A673 (cell line): Measurements from ENCODE around the gene SCG5. TPM values are rescaled to one million over a fixed set of nuclear protein-coding genes. Genes with fewer than 3 reads are reported as not detected.

Experiments
- BruUV-seq: library from RNA; stranded (reverse); fragments of 400-500 nt; replicated peaks from 2 replicates; lab custom pipeline; 2021; lab: Mats Ljungman, UMichigan
- CTCF ChIA-PET: fragments of 300-600 bp; sonication (Branson Sonifier 250); formaldehyde crosslinking; loops from one replicate; lab custom pipeline; 2022; ENCODE audit warnings: antibody characterized with exemption; lab: Charles Lee
- POLR2A ChIA-PET: fragments of 300-600 bp; sonication (Branson Sonifier 250); formaldehyde crosslinking; loops from one replicate; lab custom pipeline; 2022; ENCODE audit warnings: antibody characterized with exemption; ENCODE audit not compliant: low non-redundant PET; lab: Charles Lee
- DNase-seq: peaks from one replicate; pipeline ENCODE4 v3.0.0-alpha.2; 2015; ENCODE audit warnings: low spot score
- H3K27ac ChIP-seq: fragments of 200-600 bp; sonication (generic); 2 replicates; pipeline ENCODE4 v1.5.1; 2016; ENCODE audit warnings: mixed run types, low read depth, mild to moderate bottlenecking, mixed read lengths, antibody characterized with exemption, low read length; ENCODE audit not compliant: poor library complexity, severe bottlenecking
- H3K27me3 ChIP-seq: fragments of 200-600 bp; sonication (generic); replicated peaks from 2 replicates; pipeline ENCODE4 v1.6.1; 2017; ENCODE audit warnings: mixed run types, low read depth, mild to moderate bottlenecking, mixed read lengths, antibody characterized with exemption, low read length; ENCODE audit not compliant: insufficient read depth, poor library complexity
- H3K36me3 ChIP-seq: fragments of 200-600 bp; sonication (generic); 2 replicates; pipeline ENCODE4 v1.6.1; 2016; ENCODE audit warnings: mixed run types, mild to moderate bottlenecking, mixed read lengths, antibody characterized with exemption, low read length; ENCODE audit not compliant: insufficient read depth, poor library complexity, severe bottlenecking
- H3K4me1 ChIP-seq: fragments of 200-600 bp; sonication (generic); 2 replicates; pipeline ENCODE4 v1.6.1; 2017; ENCODE audit warnings: mixed run types, mild to moderate bottlenecking, mixed read lengths, antibody characterized with exemption, low read length; ENCODE audit not compliant: insufficient read depth, poor library complexity, severe bottlenecking
- H3K4me3 ChIP-seq: fragments of 200-600 bp; sonication (generic); 2 replicates; pipeline ENCODE4 v1.5.1; 2016; ENCODE audit warnings: low read depth, mixed run types, mild to moderate bottlenecking, mixed read lengths, low read length; ENCODE audit not compliant: poor library complexity, severe bottlenecking
- H3K9me3 ChIP-seq: fragments of 200-600 bp; sonication (generic); 2 replicates; pipeline ENCODE4 v1.6.1; 2016; ENCODE audit warnings: mixed run types, low read depth, mild to moderate bottlenecking, mixed read lengths, antibody characterized with exemption, low read length; ENCODE audit not compliant: poor library complexity, severe bottlenecking
- CTCF ChIP-seq: fragments of 300-800, 200-600 bp; sonication (generic); conservative IDR thresholded peaks from 2 replicates; pipeline ENCODE4 v1.5.1; 2017; ENCODE audit warnings: low read depth, mild to moderate bottlenecking, antibody characterized with exemption, low read length, moderate library complexity, mixed read lengths
- EZH2 ChIP-seq: fragments of 200-600 bp; sonication (generic); IDR thresholded peaks from 2 replicates; pipeline ENCODE4 v1.6.1; 2017; ENCODE audit warnings: borderline replicate concordance, low read depth, mild to moderate bottlenecking, mixed read lengths, antibody characterized with exemption, low read length; ENCODE audit not compliant: poor library complexity, severe bottlenecking
- intact Hi-C: fragments of 100-400 bp; cut with micrococcal nuclease; formaldehyde crosslinking; loops from one replicate; pipeline ENCODE4 v1.10.0; 2022; ENCODE audit not compliant: unreplicated experiment
- total RNA-seq: library from RNA; stranded (reverse); gene quantifications from 2 replicates; pipeline ENCODE4 v1.2.3, GENCODE V29; 2021

SCG5 gene
- total RNA-seq, 1 experiment from 2014 or later: 3.1 TPM

- ChIA-PET CTCF (no interaction called here), POLR2A (no interaction called here)
- no peak overlapping the region for H3K27ac ChIP-seq
- no peaks in the 10 kb centered on the region for H3K36me3 ChIP-seq
- no TSS peak for BruUV-seq
- DNase-seq: no peak
- no peaks in the 10 kb centered on the region for H3K4me1 ChIP-seq
- H3K9me3 ChIP-seq: no peaks in the 10 kb centered on the region
- TF ChIP-seq EZH2: no peak
- no peak for TF ChIP-seq CTCF
- no peak overlapping the region for H3K4me3 ChIP-seq
- intact Hi-C loops: no loop called here
- peaks cover 27% of the 10 kb centered on the region for H3K27me3 ChIP-seq
These were observed 65.9 kb downstream of the SCG5 start for GRCh38 chr15:32707436-32707835.

- CTCF ChIA-PET: no interaction called here
- intact Hi-C loops: no loop called here
- Histone ChIP-seq H3K9me3 (no peaks in the 10 kb centered on the region), H3K4me1 (no peaks in the 10 kb centered on the region), H3K27me3 (peaks cover 36% of the 10 kb centered on the region), H3K4me3 (no peak overlapping the region), H3K27ac (no peak overlapping the region), H3K36me3 (no peaks in the 10 kb centered on the region)
- no peak for DNase-seq
- TF ChIP-seq EZH2: no peak
- TF ChIP-seq CTCF: no peak
- POLR2A ChIA-PET: no interaction called here
- BruUV-seq: no TSS peak
These were observed 68.0 kb downstream of the SCG5 start for GRCh38 chr15:32709295-32710033.

GRCh38 chr15:32715276-32715675, 73.8 kb downstream of the SCG5 start:
- Histone ChIP-seq H3K9me3 (no peaks in the 10 kb centered on the region), H3K36me3 (no peaks in the 10 kb centered on the region), H3K27me3 (peaks cover 82% of the 10 kb centered on the region), H3K27ac (no peak overlapping the region), H3K4me1 (peaks cover 7% of the 10 kb centered on the region), H3K4me3 (no peak overlapping the region)
- no TSS peak for BruUV-seq
- ChIA-PET CTCF (no interaction called here), POLR2A (no interaction called here)
- no peak for DNase-seq
- TF ChIP-seq EZH2 (no peak), CTCF (no peak)
- intact Hi-C loops: loop anchor here (5.0 kb wide), 1 partner anchor 33 kb away; no protein-coding TSS in a partner anchor
